ENCODE measurements around the gene SRSF10. TPM values are rescaled to one million over a fixed set of nuclear protein-coding genes. Genes with fewer than 3 reads are reported as not detected.

SRSF10 gene
- total and polyA plus RNA-seq, 2 experiments from 2014 or later = 196 to 275 TPM

GRCh38 chr1:24003331-24003972 is 23.3 kb upstream of the SRSF10 start:
- TF ChIP-seq JUNB (IDR thresholded peaks at IDR 0.05; ENCODE audit: unreplicated experiment) = no peak
- peak; percentile 96 for TF ChIP-seq ZNF462 (CRISPR knock-in tag; IDR thresholded peaks at IDR 0.05)
- peak; percentile 91 for ATAC-seq
- peak overlapping the region; percentile 85 for H2AFZ ChIP-seq
- peak overlapping the region; percentile 39 for H3K4me2 ChIP-seq
- peak overlapping the region; percentile 88 for H3K27ac ChIP-seq (ENCODE audit: low read depth)
- H3K36me3 ChIP-seq (ENCODE audit: insufficient read depth) = no peaks in the 10 kb centered on the region
- peaks cover 18% of the 10 kb centered on the region for H3K4me1 ChIP-seq (ENCODE audit: insufficient read depth)
- peak overlapping the region; percentile 18 for H3K4me3 ChIP-seq
- Mint-ChIP-seq H3K36me3 (ENCODE audit: low read depth) (no peaks in the 10 kb centered on the region), H3K27me3 (ENCODE audit: insufficient read depth, low read depth, poor library complexity) (no peaks in the 10 kb centered on the region), H3K9me3 (no peaks in the 10 kb centered on the region), H3K4me1 (peaks cover 21% of the 10 kb centered on the region), H3K4me3 (peak overlapping the region; percentile 23), H3K27ac (peak overlapping the region; percentile 79)
- no peaks in the 10 kb centered on the region; the same call in 1 of the 2 replicates for H3F3A ChIP-seq (replicated peaks; ENCODE audit: low read depth)
- H3K79me2 ChIP-seq (replicated peaks; ENCODE audit: insufficient read depth) = no peaks in the 10 kb centered on the region
- DNase-seq (ENCODE audit: low spot score) = peak; percentile 59
- no peaks in the 10 kb centered on the region for H4K20me1 ChIP-seq (replicated peaks; ENCODE audit: insufficient read depth)
- H3K27me3 ChIP-seq (ENCODE audit: insufficient read depth) = no peaks in the 10 kb centered on the region
- no peaks in the 10 kb centered on the region; the same call in 1 of the 2 replicates for H3K9me2 ChIP-seq (ENCODE audit: insufficient read depth)

- Mint-ChIP-seq H3K4me1 (peaks cover 21% of the 10 kb centered on the region), H3K4me3 (peak overlapping the region; percentile 5; the same call in 1 of the 3 replicates), H3K27me3 (ENCODE audit: insufficient read depth, low read depth, poor library complexity) (no peaks in the 10 kb centered on the region), H3K9me3 (no peaks in the 10 kb centered on the region), H3K36me3 (ENCODE audit: low read depth) (no peaks in the 10 kb centered on the region), H3K27ac (no peak overlapping the region)
- DNase-seq (ENCODE audit: low spot score) (no peak), ATAC-seq (no peak)
- H2AFZ ChIP-seq = no peak overlapping the region
- no peaks in the 10 kb centered on the region for H4K20me1 ChIP-seq (replicated peaks; ENCODE audit: insufficient read depth)
- no peak overlapping the region for H3K4me3 ChIP-seq
- H3K79me2 ChIP-seq (replicated peaks; ENCODE audit: insufficient read depth) = no peaks in the 10 kb centered on the region
- H3K4me2 ChIP-seq = peak overlapping the region; percentile 39
- no peaks in the 10 kb centered on the region; the same call in 1 of the 2 replicates for H3K9me2 ChIP-seq (ENCODE audit: insufficient read depth)
- peaks cover 18% of the 10 kb centered on the region for H3K4me1 ChIP-seq (ENCODE audit: insufficient read depth)
- no peaks in the 10 kb centered on the region for H3K27me3 ChIP-seq (ENCODE audit: insufficient read depth)
- H3K27ac ChIP-seq (ENCODE audit: low read depth) = no peak overlapping the region; the same call in 1 of the 2 replicates
- no peaks in the 10 kb centered on the region for H3K36me3 ChIP-seq (ENCODE audit: insufficient read depth)
- H3F3A ChIP-seq (replicated peaks; ENCODE audit: low read depth) = no peaks in the 10 kb centered on the region; the same call in 1 of the 2 replicates
- TF ChIP-seq CREB1 (CRISPR knock-in tag; IDR thresholded peaks at IDR 0.05; ENCODE audit: low read depth) (no peak), REST (IDR thresholded peaks at IDR 0.05; ENCODE audit: unreplicated experiment) (no peak)
Measured at GRCh38 chr1:24002695-24003094, 22.6 kb upstream of the SRSF10 start.

All from GM23338 (cell line).